ENCODE data around the gene TREML2. TPM values are rescaled to one million over a fixed set of nuclear protein-coding genes. Genes with fewer than 3 reads are reported as not detected.

Gene TREML2
- total RNA-seq, 4 donors from 2014 or later, result 0.66 TPM; not detected in 3

DNA sequence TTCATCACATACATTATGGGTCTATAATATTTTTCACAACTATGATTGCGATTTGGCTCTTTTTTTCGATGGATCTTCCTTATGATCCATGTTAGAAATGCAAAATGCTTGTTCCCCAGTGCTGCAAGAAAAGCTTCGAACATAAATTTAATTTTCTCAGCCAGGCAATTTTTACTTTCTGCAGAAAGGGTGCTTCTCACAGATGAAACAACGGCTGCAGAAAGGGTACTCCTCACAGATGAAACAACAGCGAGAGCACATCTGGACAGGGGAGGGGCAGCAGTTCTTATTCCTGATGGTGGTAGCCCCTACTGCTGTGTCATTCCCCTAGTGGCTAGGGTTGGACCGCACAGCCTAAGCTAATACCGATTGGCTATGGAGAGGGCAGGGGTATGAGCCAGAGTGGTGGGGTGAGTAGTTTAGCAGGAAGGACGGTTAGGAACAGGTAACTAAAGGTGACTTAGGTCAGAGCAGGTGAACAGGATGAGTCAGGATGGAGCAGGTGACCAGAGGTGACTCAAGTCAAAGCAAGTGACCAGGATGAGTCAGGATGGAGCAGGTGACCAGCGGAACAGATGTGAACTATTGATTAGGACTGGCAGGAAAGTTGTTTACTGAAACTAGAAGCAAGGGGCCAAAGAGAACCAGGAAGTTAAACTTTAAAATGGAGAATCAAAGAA lies 13.8 kb upstream of the TREML2 start:
- H3K36me3 ChIP-seq, result no peaks in the 10 kb centered on the region
- intact Hi-C loops (cut with DNase I), result no loop called here
- H3K9me3 ChIP-seq, result peaks cover 0 to 12% (median 4%) of the 10 kb centered on the region in 4 donors
- H3K4me3 ChIP-seq, result no peak overlapping the region
- WGBS, result 85% methylated on average over 9 of the region's 9 CpGs
- no peaks in the 10 kb centered on the region for H3K4me1 ChIP-seq
- TF ChIP-seq POLR2A (IDR thresholded peaks at IDR 0.05; ENCODE audit: low read depth), result no peak
- TF ChIP-seq POLR2AphosphoS5 (IDR thresholded peaks at IDR 0.05), result no peak
- TF ChIP-seq EP300 (IDR thresholded peaks at IDR 0.05), result no peak
- no peak for TF ChIP-seq CTCF (IDR thresholded peaks at IDR 0.05)
- H3K27ac ChIP-seq (replicated peaks in 1 of 4), result no peak overlapping the region
- H3K27me3 ChIP-seq, result peaks cover 0 to 18% (median 0%) of the 10 kb centered on the region in 4 donors
- no peak for DNase-seq (ENCODE audit: extremely low spot score)

DNA sequence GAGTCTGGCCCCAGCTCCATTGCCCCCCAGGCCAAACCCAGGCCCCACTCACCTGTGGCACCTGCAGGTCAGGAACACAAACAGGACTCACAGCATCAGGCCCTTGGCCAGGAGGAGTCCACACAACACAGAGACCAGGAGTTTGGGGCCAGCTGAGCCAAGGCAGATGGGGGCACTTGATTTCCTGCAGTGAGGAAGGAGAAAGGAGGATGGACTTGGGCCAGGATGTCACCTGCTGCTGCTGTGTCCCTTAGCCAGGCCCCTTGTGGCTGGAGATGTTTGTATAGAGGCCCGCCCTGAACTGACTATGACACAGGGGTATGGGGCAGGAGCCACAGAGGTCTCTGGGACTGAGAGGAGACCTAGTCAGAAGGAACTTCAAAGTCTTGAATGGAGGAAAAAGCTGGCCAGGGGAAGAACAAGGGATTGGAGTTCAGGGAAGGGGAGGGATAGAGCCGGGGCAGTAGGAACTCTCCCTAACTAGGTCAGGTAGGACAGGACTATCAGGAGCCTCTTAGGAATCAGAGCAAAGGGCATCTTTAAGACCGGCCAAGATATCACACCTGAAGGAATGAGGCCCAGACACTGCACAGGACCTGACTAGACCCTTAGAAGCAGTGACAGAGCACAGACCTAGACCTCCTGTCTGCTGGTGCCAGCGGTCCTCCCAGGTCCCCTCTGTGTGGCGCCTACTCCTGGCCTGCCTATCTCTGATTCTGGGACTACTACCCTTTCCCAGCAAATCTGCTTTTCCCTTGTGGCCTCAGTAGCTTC lies 8.8 kb upstream of the TREML2 start:
- intact Hi-C loops (cut with DNase I), result no loop called here

GRCh38 chr6:41208439-41209106 lies 7.6 kb upstream of the TREML2 start:
- H3K4me3 ChIP-seq, result no peak overlapping the region
- WGBS, result 70% methylated on average over 7 of the region's 7 CpGs
- intact Hi-C loops (cut with DNase I), result no loop called here
- peak; percentile 31 for DNase-seq (ENCODE audit: extremely low spot score)
- H3K4me1 ChIP-seq, result no peaks in the 10 kb centered on the region
- H3K36me3 ChIP-seq, result no peaks in the 10 kb centered on the region
- peaks cover 0 to 6% (median 0%) of the 10 kb centered on the region in 4 donors for H3K9me3 ChIP-seq
- peaks cover 0 to 6% (median 0%) of the 10 kb centered on the region in 4 donors for H3K27me3 ChIP-seq
- no peak for TF ChIP-seq EP300 (IDR thresholded peaks at IDR 0.05)
- TF ChIP-seq POLR2A (IDR thresholded peaks at IDR 0.05; ENCODE audit: low read depth), result no peak
- no peak overlapping the region for H3K27ac ChIP-seq (replicated peaks in 1 of 4)

More for the DNA sequence above, 8.8 kb upstream of the TREML2 start:
- TF ChIP-seq EP300 (IDR thresholded peaks at IDR 0.05) (no peak), CTCF (IDR thresholded peaks at IDR 0.05) (no peak)
- peak; percentile 82 for DNase-seq (ENCODE audit: extremely low spot score)
- Histone ChIP-seq H3K4me1 (no peaks in the 10 kb centered on the region), H3K27ac (replicated peaks in 1 of 4) (no peak overlapping the region), H3K4me3 (no peak overlapping the region), H3K27me3 (peaks cover 0 to 14% (median 0%) of the 10 kb centered on the region in 4 donors), H3K36me3 (no peaks in the 10 kb centered on the region), H3K9me3 (peaks cover 0 to 11% (median 3%) of the 10 kb centered on the region in 4 donors)
- WGBS, result 89% methylated on average over 5 of the region's 5 CpGs

DNA sequence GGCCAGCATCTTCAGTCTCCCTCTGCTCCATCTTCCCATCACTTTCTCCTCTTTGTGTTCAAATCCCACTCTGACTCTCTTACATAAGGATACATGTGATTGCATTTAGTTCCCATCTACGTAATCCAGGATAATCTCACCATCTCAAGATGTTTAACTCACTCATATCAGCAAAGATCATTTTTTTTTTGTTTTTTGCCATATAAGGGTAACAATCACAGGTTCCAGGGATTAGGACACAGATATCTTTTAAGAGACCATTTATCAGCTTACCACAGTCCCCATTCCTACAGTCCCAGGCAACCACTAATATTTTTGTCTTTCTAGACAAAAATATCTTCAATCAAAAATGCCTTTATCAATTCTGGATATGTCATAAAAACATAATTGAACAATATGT lies 3.2 kb upstream of the TREML2 start:
- TF ChIP-seq POLR2A (IDR thresholded peaks at IDR 0.05; ENCODE audit: low read depth), result no peak
- TF ChIP-seq POLR2AphosphoS5 (IDR thresholded peaks at IDR 0.05), result no peak
- no peak for TF ChIP-seq EP300 (IDR thresholded peaks at IDR 0.05)
- no peak for TF ChIP-seq CTCF (IDR thresholded peaks at IDR 0.05)
- WGBS, result 85% methylated on average over 1 of the region's 1 CpG
- H3K4me1 ChIP-seq, result peaks cover 0 to 6% (median 0%) of the 10 kb centered on the region in 4 donors
- H3K27ac ChIP-seq (replicated peaks in 1 of 4), result no peak overlapping the region
- H3K4me3 ChIP-seq, result no peak overlapping the region
- H3K36me3 ChIP-seq, result no peaks in the 10 kb centered on the region
- intact Hi-C loops (cut with DNase I), result no loop called here
- H3K9me3 ChIP-seq, result peaks cover 0 to 6% (median 0%) of the 10 kb centered on the region in 4 donors
- no peak for DNase-seq (ENCODE audit: extremely low spot score)
- no peaks in the 10 kb centered on the region for H3K27me3 ChIP-seq

DNA sequence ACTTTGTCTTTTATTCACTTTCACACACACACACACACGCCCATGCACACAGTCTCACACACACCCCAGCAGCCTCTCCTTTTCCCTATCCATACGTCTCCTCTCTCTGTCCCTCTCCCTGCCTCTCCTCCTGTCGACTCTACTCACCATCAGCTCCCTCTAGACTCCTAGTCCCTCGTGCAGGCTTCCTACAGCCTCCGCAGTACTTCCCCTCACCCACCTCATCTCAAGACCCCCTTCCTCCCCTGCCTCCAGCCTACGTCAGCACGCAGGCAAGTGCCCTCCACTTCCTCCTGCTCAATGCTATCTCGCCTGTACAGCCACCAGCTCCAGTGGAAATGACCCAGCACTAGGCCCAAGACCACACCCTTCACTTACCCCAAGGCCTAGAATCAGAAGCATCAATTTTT lies 820 bp upstream of the TREML2 start:
- WGBS, result 65% methylated on average over 8 of the region's 8 CpGs
- TF ChIP-seq EP300 (IDR thresholded peaks at IDR 0.05), result no peak
- no peak for TF ChIP-seq POLR2A (IDR thresholded peaks at IDR 0.05; ENCODE audit: low read depth)
- no peak for TF ChIP-seq POLR2AphosphoS5 (IDR thresholded peaks at IDR 0.05)
- TF ChIP-seq CTCF (IDR thresholded peaks at IDR 0.05), result no peak
- DNase-seq (ENCODE audit: extremely low spot score), result peak; percentile 75
- Histone ChIP-seq H3K9me3 (no peaks in the 10 kb centered on the region), H3K36me3 (no peaks in the 10 kb centered on the region), H3K4me1 (peaks cover 0 to 6% (median 0%) of the 10 kb centered on the region in 4 donors), H3K27ac (replicated peaks in 1 of 4) (no peak overlapping the region), H3K4me3 (no peak overlapping the region), H3K27me3 (no peaks in the 10 kb centered on the region)
- intact Hi-C loops (cut with DNase I), result no loop called here
